ENCODE measurements around the gene TP53TG3E.
"Not testable (repeated sequence)": the region's sequence is repeated elsewhere in the genome, so short reads cannot be mapped to it uniquely, and the experiment has no call there.

TP53TG3E gene, protein sequence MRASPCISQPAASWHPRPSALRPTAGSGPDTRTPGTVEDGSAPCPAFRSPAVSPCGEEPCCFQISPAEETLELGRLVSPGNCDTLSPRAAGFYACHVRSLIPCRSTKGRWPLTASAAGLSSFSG

DNA sequence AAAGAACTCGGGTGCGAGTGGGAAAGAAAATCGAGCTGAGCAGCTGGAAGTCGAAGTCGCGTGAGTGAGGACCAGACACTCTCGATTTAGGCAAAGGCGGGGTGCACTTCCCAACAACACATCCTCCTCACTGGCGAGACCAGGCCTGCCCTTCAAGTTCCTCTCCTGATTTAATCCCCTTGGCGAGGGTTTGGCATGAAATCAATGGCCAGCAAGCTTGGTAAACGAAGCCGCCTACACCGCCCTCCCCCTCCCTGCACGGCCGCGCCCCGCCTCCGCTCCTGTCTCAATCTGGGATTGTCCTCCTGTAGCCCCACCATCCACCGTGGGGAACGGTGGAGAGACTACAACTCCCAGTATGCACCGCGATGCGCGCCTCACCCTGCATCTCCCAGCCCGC, at the start of gene TP53TG3E:
Gene TP53TG3E (plus strand): TSS at position 301 of the 400 bp plus-strand sequence. CDS start 68 bp downstream, at position 369.
- not testable (repeated sequence) for TF ChIP-seq CTCF (IDR thresholded peaks at IDR 0.05)
